MCF 10A (cell line): ENCODE measurements around the gene IMMP2L. TPM values are rescaled to one million over a fixed set of nuclear protein-coding genes. Genes with fewer than 3 reads are reported as not detected.
"Not testable (repeated sequence)": the region's sequence is repeated elsewhere in the genome, so short reads cannot be mapped to it uniquely, and the experiment has no call there.

Source experiments
- BruUV-seq: library from RNA; stranded (reverse); fragments of 400-500 nt; replicated peaks from 2 replicates; lab custom pipeline; 2021; lab: Mats Ljungman, UMichigan
- CTCF ChIA-PET: fragments of 300-600 bp; sonication (Branson Sonifier 250); formaldehyde crosslinking; extraction: SDS; loops from one replicate; lab custom pipeline; 2021; ENCODE audit warnings: antibody characterized with exemption, inconsistent platforms; lab: Yijun Ruan, JAX
- POLR2A ChIA-PET: fragments of 300-600, 350-650 bp; sonication (Branson Sonifier 250); formaldehyde crosslinking; extraction: SDS; loops from one replicate; lab custom pipeline; 2020; ENCODE audit warnings: antibody characterized with exemption, inconsistent platforms; lab: Yijun Ruan, JAX
- DNase-seq: peaks from one replicate; pipeline ENCODE4 v3.0.0-alpha.2; 2018; ENCODE audit not compliant: unreplicated experiment
- H3K27ac Mint-ChIP-seq: one replicate; pipeline ENCODE4 v1.8.0; 2022; ENCODE audit warnings: mild to moderate bottlenecking, low read depth, mixed read lengths; ENCODE audit not compliant: unreplicated experiment
- H3K27me3 Mint-ChIP-seq: one replicate; pipeline ENCODE4 v1.8.0; 2022; ENCODE audit warnings: mixed read lengths; ENCODE audit not compliant: insufficient read depth, unreplicated experiment
- H3K36me3 Mint-ChIP-seq: one replicate; pipeline ENCODE4 v1.8.0; 2022; ENCODE audit warnings: mild to moderate bottlenecking, moderate library complexity, mixed read lengths; ENCODE audit not compliant: insufficient read depth, unreplicated experiment
- H3K4me1 Mint-ChIP-seq: one replicate; pipeline ENCODE4 v1.8.0; 2022; ENCODE audit warnings: mixed read lengths; ENCODE audit not compliant: insufficient read depth, unreplicated experiment
- H3K4me3 Mint-ChIP-seq: one replicate; pipeline ENCODE4 v1.8.0; 2022; ENCODE audit warnings: mild to moderate bottlenecking, moderate library complexity, mixed read lengths; ENCODE audit not compliant: unreplicated experiment
- H3K9me3 Mint-ChIP-seq: one replicate; pipeline ENCODE4 v1.8.0; 2022; ENCODE audit warnings: mixed read lengths; ENCODE audit not compliant: unreplicated experiment
- intact Hi-C: fragments of 100-400 bp; cut with micrococcal nuclease; formaldehyde crosslinking; loops from 2 replicates; pipeline ENCODE4 v1.14.1; 2022
- total RNA-seq: library from RNA; stranded (reverse); gene quantifications from 2 replicates; pipeline ENCODE4 v1.2.3, GENCODE V29; 2022
- TF ChIP-seq, protein P1 (sequence below): fragments of 200-600 bp; IDR thresholded peaks from one replicate; pipeline ENCODE4 v1.8.0; 2022; ENCODE audit warnings: antibody characterized with exemption, mild to moderate bottlenecking; ENCODE audit not compliant: unreplicated experiment

The IMMP2L gene
- total RNA-seq, 1 experiment from 2014 or later: 23.7 TPM

DNA sequence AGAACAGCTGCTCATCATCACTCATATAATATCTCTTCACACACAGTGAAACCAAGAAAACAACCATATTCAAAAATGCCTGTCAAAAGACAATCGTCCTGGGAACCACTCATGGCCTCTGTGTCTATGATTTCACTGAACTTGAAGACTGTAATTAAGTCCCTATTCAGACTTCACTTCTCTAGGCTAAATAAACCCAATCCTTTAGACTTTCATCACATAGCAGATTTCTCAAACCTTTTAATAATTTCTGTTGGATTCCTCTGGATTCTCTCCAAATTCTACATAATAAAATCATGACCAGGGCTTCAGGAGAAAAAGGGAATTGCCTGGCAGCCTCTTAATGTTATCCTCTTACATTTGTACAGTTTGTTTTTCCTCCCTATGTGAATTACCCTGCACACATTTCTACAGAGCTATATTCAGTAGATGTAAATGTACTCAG is 270.2 kb downstream of the IMMP2L start:
- intact Hi-C loops: no loop called here
- no peaks in the 10 kb centered on the region for H3K9me3 Mint-ChIP-seq
- TF ChIP-seq, protein P1, sequence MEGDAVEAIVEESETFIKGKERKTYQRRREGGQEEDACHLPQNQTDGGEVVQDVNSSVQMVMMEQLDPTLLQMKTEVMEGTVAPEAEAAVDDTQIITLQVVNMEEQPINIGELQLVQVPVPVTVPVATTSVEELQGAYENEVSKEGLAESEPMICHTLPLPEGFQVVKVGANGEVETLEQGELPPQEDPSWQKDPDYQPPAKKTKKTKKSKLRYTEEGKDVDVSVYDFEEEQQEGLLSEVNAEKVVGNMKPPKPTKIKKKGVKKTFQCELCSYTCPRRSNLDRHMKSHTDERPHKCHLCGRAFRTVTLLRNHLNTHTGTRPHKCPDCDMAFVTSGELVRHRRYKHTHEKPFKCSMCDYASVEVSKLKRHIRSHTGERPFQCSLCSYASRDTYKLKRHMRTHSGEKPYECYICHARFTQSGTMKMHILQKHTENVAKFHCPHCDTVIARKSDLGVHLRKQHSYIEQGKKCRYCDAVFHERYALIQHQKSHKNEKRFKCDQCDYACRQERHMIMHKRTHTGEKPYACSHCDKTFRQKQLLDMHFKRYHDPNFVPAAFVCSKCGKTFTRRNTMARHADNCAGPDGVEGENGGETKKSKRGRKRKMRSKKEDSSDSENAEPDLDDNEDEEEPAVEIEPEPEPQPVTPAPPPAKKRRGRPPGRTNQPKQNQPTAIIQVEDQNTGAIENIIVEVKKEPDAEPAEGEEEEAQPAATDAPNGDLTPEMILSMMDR: no peak
- BruUV-seq: no TSS peak
- H3K4me3 Mint-ChIP-seq: no peak overlapping the region
- no peak for DNase-seq
- CTCF ChIA-PET: interaction anchor here (0.6 kb wide), 2 partner anchors 20 to 25 kb away, joined by 3 to 6 read pairs; no protein-coding TSS in a partner anchor
- POLR2A ChIA-PET: no interaction called here
- H3K27me3 Mint-ChIP-seq: no peaks in the 10 kb centered on the region
- H3K36me3 Mint-ChIP-seq: no peaks in the 10 kb centered on the region
- no peak overlapping the region for H3K27ac Mint-ChIP-seq
- no peaks in the 10 kb centered on the region for H3K4me1 Mint-ChIP-seq

DNA sequence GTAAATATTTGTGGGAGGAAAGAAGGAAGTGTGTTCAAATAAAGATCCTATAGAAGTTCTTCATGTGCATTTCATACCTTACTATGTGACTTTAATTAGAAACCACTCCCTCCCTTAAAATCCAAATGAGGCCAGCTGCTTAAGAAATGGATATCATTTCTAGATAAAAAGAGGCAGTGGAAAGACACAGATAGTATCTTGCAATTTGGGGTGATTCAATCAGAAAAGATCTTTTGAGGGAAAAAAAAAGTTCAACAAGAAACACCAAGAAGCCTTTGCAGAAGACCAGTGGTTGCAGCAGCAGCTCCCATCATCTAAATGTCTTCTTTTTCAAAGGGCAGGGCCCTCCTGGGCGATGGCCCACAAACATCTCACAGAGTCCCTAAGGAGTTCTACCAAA is 271.3 kb downstream of the IMMP2L start:
- POLR2A ChIA-PET: interaction anchor here (0.7 kb wide), 1 partner anchor 259 kb away, joined by 3 read pairs; no protein-coding TSS in a partner anchor
- H3K27ac Mint-ChIP-seq: no peak overlapping the region
- TF ChIP-seq, protein P1: no peak
- no peaks in the 10 kb centered on the region for H3K9me3 Mint-ChIP-seq
- H3K36me3 Mint-ChIP-seq: no peaks in the 10 kb centered on the region
- intact Hi-C loops: no loop called here
- CTCF ChIA-PET: interaction anchor here (0.6 to 0.7 kb wide), 2 partner anchors 14 to 95 kb away, joined by 3 read pairs; no protein-coding TSS in a partner anchor
- no TSS peak for BruUV-seq
- no peak overlapping the region for H3K4me3 Mint-ChIP-seq
- H3K4me1 Mint-ChIP-seq: no peaks in the 10 kb centered on the region
- H3K27me3 Mint-ChIP-seq: no peaks in the 10 kb centered on the region
- no peak for DNase-seq

DNA sequence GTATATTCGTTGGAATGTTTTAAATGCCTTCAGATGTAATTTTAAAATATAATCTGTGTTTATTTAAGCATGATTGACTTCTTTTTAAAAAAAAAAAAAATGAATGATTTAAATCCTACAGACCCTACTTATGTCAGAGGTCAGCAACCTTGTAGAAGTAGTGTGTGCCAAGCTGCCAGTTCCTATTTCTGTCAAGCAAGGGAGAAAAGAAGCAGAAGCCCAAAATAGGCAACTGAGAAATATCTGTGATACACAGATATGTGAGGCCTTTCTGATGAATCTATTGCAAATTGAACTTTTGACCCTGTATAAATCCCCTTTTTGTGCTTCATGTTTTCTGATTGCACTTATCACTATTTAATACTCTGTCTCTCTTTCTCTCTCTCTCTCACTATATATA is 271.9 kb downstream of the IMMP2L start:
- TF ChIP-seq, protein P1: no peak
- POLR2A ChIA-PET: interaction anchor here (0.7 kb wide), 1 partner anchor 260 kb away, joined by 3 read pairs; no protein-coding TSS in a partner anchor

DNA sequence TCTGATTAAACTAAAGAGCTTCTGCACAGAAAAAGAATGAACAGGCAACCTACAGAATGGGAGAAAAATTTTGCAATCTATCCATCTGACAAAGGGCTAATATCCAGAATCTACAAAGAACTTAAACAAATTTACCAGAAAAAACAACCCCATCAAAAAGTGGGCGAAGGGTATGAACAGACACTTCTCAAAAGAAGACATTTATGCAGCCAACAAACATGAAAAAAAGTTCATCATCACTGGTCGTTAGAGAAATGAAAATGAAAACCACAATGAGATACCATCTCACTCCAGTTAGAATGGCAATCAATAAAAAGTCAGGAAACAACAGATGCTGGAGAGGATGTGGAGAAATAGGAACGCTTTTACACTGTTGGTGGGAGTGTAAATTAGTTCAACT is 273.9 kb downstream of the IMMP2L start:
- BruUV-seq, H3K27ac Mint-ChIP-seq, DNase-seq, POLR2A ChIA-PET, H3K27me3 Mint-ChIP-seq, H3K36me3 Mint-ChIP-seq, H3K9me3 Mint-ChIP-seq, CTCF ChIA-PET, H3K4me1 Mint-ChIP-seq, intact Hi-C loops, H3K4me3 Mint-ChIP-seq: not testable (repeated sequence)

More for the DNA sequence above, 271.9 kb downstream of the IMMP2L start:
- Mint-ChIP-seq H3K36me3 (no peaks in the 10 kb centered on the region), H3K9me3 (no peaks in the 10 kb centered on the region), H3K27me3 (no peaks in the 10 kb centered on the region), H3K4me1 (no peaks in the 10 kb centered on the region), H3K27ac (no peak overlapping the region), H3K4me3 (no peak overlapping the region)
- intact Hi-C loops: no loop called here
- BruUV-seq: no TSS peak
- DNase-seq: no peak
- CTCF ChIA-PET: interaction anchor here (0.7 kb wide), 1 partner anchor 15 kb away, joined by 3 read pairs; no protein-coding TSS in a partner anchor
